GM18505 (cell line): ENCODE measurements around the gene ACSL5.

ENCODE experiments used
- ATAC-seq: cut with Tn5 transposase; IDR thresholded peaks from one replicate; pipeline ENCODE4 v1.9.1; 2021; ENCODE audit not compliant: unreplicated experiment
- POLR2A ChIP-seq: IDR thresholded peaks from 4 replicates; pipeline ENCODE4 v1.6.1; 2011; ENCODE audit warnings: borderline replicate concordance; ENCODE audit not compliant: insufficient read depth, insufficient read length; ENCODE audit errors: extremely low read depth

The ACSL5 gene

DNA sequence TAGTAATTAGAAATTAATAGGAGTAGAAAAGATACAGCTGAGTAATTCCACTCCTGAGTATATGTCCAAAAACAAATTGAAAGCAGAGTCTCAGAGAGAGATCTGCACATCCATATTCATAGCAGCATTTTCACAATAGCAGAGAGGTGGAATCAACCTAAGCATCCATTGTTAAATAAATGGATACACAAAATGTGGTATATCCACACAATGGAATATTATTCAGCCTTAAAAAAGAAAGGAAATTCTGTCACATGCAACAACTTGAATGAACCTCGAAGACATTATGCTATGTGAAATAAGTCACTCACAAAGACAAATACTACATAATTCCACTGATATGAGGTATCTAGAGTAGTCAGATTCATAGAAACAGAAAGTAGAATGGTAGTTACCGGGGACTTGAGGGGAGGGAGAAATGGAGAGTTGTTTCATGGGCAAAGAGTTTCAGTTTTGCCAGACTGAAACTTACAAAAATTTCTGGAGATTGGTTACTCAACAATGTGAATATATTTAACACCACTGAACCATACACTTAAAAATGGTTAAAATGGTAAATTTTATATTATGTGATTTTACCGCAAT is 91.5 kb downstream of the ACSL5 start:
- ATAC-seq: no peak
- no peak for TF ChIP-seq POLR2A

DNA sequence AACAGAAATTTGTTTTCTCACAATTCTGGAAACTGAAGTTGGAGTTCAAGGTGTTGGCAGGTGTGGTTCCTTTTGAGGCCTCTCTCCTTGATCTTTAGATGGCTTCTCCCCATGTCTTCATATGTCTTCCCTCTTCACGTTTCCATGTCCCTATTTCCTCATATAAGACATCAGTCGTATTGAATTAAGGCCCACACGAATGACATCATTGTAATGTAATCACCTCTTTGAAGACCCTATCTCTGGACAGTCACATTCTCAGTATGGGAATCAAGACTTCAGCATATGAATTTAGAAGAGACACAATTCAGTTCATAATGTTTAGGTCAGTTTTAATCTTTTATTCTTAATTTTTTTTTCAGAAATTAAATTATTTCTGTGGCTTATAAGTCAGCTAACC is 92.9 kb downstream of the ACSL5 start:
- no peak for TF ChIP-seq POLR2A
- no peak for ATAC-seq

DNA sequence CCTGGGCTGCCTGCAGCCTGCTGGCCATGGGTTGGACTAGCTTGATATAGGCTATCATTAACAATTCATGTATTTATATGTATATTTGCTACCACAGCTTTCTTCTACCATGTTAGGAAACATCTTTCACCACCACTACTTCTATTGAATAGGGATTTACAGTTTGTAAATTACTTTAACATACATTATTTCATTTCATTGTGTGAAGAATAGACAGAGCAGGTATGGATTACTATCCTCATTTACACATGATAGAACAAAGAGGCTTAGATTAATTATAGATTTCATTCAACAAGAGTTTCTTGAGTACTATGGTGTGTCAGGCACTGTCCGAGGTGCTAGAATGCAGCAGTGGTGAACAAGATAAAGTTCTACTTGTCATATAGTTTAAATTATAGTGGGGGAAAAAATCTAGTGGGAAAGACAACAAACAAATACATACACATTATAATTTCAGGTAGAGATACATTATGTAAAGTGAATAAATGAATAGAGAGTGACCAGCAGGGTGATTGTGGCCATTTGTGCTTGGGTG is 93.7 kb downstream of the ACSL5 start:
- TF ChIP-seq POLR2A: no peak
- ATAC-seq: no peak

DNA sequence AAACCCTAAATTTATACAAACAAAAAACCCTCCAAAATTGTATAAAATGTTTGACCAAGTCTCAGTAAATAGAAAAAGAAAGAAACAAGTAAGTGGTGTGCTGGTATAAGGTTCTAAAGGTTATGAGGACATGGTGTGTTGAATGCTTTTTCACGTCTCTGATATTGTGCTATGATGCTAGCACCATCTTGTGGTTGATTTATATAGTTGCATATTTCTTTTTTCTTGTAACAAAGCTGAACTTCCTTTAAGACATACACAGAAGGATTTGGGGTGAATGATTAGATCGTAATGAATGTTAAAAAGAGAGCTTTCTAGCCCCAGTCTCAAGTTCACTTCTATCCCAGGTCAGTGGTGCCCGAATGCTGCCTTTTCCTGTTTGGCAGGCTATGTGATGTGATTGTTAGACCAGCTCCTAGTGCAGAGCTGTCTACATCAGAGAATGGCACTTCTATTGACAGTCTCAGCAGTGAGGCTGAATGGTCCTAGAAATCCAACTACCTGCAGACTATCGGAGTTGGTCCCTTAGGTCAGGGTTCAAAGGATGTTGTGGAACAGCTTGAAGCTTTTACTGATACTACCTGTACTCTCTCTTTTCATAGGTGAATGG is 98.1 kb downstream of the ACSL5 start:
- peak; percentile 57 for ATAC-seq

DNA sequence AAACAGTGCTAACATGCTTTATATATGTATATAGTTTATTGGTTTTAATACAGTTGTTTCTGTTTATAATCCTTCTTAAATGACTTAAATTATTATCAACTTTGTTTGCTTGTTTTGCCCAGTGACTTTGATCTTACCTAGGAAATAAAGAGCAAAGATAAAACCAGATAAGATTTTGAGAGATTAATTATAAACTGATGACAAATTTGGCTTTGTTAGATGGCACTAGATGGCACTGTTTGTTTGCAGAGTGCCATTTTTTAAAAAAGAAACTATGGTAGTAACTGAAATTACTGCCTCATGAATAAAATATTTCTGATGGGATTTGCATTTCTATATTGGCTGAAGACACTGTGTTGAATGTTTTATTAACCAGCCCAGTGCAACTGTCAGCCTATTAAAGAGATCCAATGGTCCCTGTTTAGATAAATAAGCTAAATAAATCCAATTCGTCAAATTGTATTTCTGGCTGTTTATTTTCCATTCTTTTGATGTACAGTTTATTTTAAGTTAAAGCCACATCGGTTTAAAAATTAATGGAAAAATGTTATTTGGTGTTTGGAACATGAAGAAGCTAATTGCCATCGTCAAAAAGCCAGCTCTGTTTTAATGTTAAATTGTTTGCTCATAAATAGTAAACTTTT is 101.8 kb downstream of the ACSL5 start:
- TF ChIP-seq POLR2A: no peak
- ATAC-seq: no peak

More for the DNA sequence above, 98.1 kb downstream of the ACSL5 start:
- no peak for TF ChIP-seq POLR2A
